Measurements from ENCODE around the gene KLHL3. TPM values are rescaled to one million over a fixed set of nuclear protein-coding genes. Genes with fewer than 3 reads are reported as not detected.

Gene KLHL3
- polyA plus RNA-seq, 3 donors, result 13.7 to 27.5 (median 17.6) TPM

DNA sequence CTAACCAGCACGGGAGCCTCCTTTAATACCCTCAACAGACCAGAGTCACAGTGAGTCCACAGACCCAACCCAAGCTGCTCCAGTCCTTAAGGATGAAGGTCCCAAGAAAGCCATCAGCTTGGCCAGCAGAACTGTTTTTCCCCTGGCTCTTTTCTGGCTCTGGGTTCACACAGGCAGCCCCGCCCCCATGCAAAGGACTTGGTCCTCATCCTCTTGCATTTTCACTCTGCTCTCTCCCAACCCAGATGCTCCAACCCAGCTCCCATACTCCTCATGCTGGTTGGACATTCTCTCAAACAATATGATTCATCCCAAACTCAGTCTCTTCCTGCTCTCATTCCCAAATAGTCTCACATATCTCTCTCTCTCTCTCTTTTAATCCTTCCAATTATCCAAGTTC is 162.5 kb downstream of the KLHL3 start:
- DNase-seq (ENCODE audit: extremely low read depth in 1 of 11, low read depth in 9 of 11, low spot score in 4 of 11), result no peak

GRCh38 chr5:137572042-137572695 is 163.7 kb downstream of the KLHL3 start:
- no peak for DNase-seq (ENCODE audit: extremely low read depth in 1 of 11, low read depth in 9 of 11, low spot score in 4 of 11)

- no peak for DNase-seq (ENCODE audit: extremely low read depth in 1 of 11, low read depth in 9 of 11, low spot score in 4 of 11)
Observed at GRCh38 chr5:137570070-137570469, 165.8 kb downstream of the KLHL3 start.

Other genes starting within 250 kb of the KLHL3 start
- gene SPOCK1, start 236.8 kb downstream of the KLHL3 start, polyA plus RNA-seq (ENCODE audit: insufficient read length in 3 of 3), result 1 to 10 TPM; 6.5 to 9.7 (median 8.3) TPM
- gene HNRNPA0, start 18.3 kb upstream of the KLHL3 start, polyA plus RNA-seq (ENCODE audit: insufficient read length in 3 of 3), result 10 to 100 TPM; 70.3 to 83.7 (median 71.0) TPM
- gene MYOT, start 131.8 kb upstream of the KLHL3 start, polyA plus RNA-seq (ENCODE audit: insufficient read length in 3 of 3), result 1 to 10 TPM; 1.5 to 1.9 (median 1.7) TPM
- under 1 TPM in 2 of 3 donors, not detected in 1; 0.13 to 0.73 TPM for gene PKD2L2, start 153.4 kb upstream of the KLHL3 start, polyA plus RNA-seq (ENCODE audit: insufficient read length in 3 of 3)